ENCODE results near the gene HOMER1. TPM values are rescaled to one million over a fixed set of nuclear protein-coding genes. Genes with fewer than 3 reads are reported as not detected.

The HOMER1 gene
- total RNA-seq, 1 experiment from 2014 or later: 12.5 TPM

- intact Hi-C loops (cut with micrococcal nuclease; ENCODE audit: unreplicated experiment): no loop called here
- Histone ChIP-seq H3F3A (ENCODE audit: insufficient read depth, low read depth) (no peaks in the 10 kb centered on the region), H3K27ac (no peak overlapping the region), H3K27me3 (ENCODE audit: insufficient read depth, low read depth) (no peaks in the 10 kb centered on the region), H3K9me2 (ENCODE audit: insufficient read depth) (no peaks in the 10 kb centered on the region), H4K20me1 (ENCODE audit: insufficient read depth) (no peaks in the 10 kb centered on the region), H3K36me3 (ENCODE audit: low read depth) (no peaks in the 10 kb centered on the region), H3K4me3 (no peak overlapping the region), H3K4me2 (no peak overlapping the region), H2AFZ (no peak overlapping the region), H3K79me2 (ENCODE audit: low read depth) (no peaks in the 10 kb centered on the region), H3K4me1 (replicated peaks; ENCODE audit: insufficient read depth) (peaks cover 10% of the 10 kb centered on the region; the same call in 1 of the 2 replicates), H3K9me3 (ENCODE audit: insufficient read depth, low read depth) (no peaks in the 10 kb centered on the region)
- ChIA-PET POLR2A (ENCODE audit: unreplicated experiment) (no interaction called here), CTCF (interaction anchor here (0.8 kb wide), 1 partner anchor 217 kb away, joined by 4 read pairs; no protein-coding TSS in a partner anchor)
- DNase-seq: no peak
- BruUV-seq (replicated peaks): no TSS peak
- TF ChIP-seq CTCF (conservative IDR thresholded peaks at IDR 0.05) (no peak), EZH2 (IDR thresholded peaks at IDR 0.05; ENCODE audit: low read depth) (no peak)
Measured at GRCh38 chr5:79349881-79350280, 164.1 kb downstream of the HOMER1 start.

- no TSS peak for BruUV-seq (replicated peaks)
- H3K36me3 ChIP-seq (ENCODE audit: low read depth): no peaks in the 10 kb centered on the region
- H4K20me1 ChIP-seq (ENCODE audit: insufficient read depth): no peaks in the 10 kb centered on the region
- intact Hi-C loops (cut with micrococcal nuclease; ENCODE audit: unreplicated experiment): no loop called here
- CTCF ChIA-PET: interaction anchor here (0.8 kb wide), 1 partner anchor 216 kb away, joined by 4 read pairs; no protein-coding TSS in a partner anchor
- no peak overlapping the region for H3K27ac ChIP-seq
- H3K79me2 ChIP-seq (ENCODE audit: low read depth): no peaks in the 10 kb centered on the region
- TF ChIP-seq EZH2 (IDR thresholded peaks at IDR 0.05; ENCODE audit: low read depth): no peak
- TF ChIP-seq CTCF (conservative IDR thresholded peaks at IDR 0.05): no peak
- POLR2A ChIA-PET (ENCODE audit: unreplicated experiment): interaction anchor here (0.7 kb wide), 1 partner anchor 1100 kb away, joined by 3 read pairs; no protein-coding TSS in a partner anchor
- H3K4me3 ChIP-seq: no peak overlapping the region
- H3K4me1 ChIP-seq (replicated peaks; ENCODE audit: insufficient read depth): peaks cover 10% of the 10 kb centered on the region; the same call in 1 of the 2 replicates
- DNase-seq: no peak
- H3K27me3 ChIP-seq (ENCODE audit: insufficient read depth, low read depth): no peaks in the 10 kb centered on the region
- no peaks in the 10 kb centered on the region for H3K9me3 ChIP-seq (ENCODE audit: insufficient read depth, low read depth)
- H3F3A ChIP-seq (ENCODE audit: insufficient read depth, low read depth): no peaks in the 10 kb centered on the region
- H3K4me2 ChIP-seq: no peak overlapping the region
- H3K9me2 ChIP-seq (ENCODE audit: insufficient read depth): no peaks in the 10 kb centered on the region
- no peak overlapping the region for H2AFZ ChIP-seq
Measured at GRCh38 chr5:79349047-79349446, 164.9 kb downstream of the HOMER1 start.

GRCh38 chr5:79346420-79346824 is 167.5 kb downstream of the HOMER1 start:
- Histone ChIP-seq H3K9me2 (ENCODE audit: insufficient read depth) (no peaks in the 10 kb centered on the region), H3K4me2 (no peak overlapping the region), H3K79me2 (ENCODE audit: low read depth) (no peaks in the 10 kb centered on the region), H4K20me1 (ENCODE audit: insufficient read depth) (no peaks in the 10 kb centered on the region), H3F3A (ENCODE audit: insufficient read depth, low read depth) (no peaks in the 10 kb centered on the region), H2AFZ (no peak overlapping the region), H3K9me3 (ENCODE audit: insufficient read depth, low read depth) (no peaks in the 10 kb centered on the region), H3K4me3 (no peak overlapping the region), H3K4me1 (replicated peaks; ENCODE audit: insufficient read depth) (peaks cover 10% of the 10 kb centered on the region; the same call in 1 of the 2 replicates), H3K27ac (peak overlapping the region; percentile 30; the same call in 1 of the 2 replicates), H3K36me3 (ENCODE audit: low read depth) (no peaks in the 10 kb centered on the region), H3K27me3 (ENCODE audit: insufficient read depth, low read depth) (no peaks in the 10 kb centered on the region)
- CTCF ChIA-PET: no interaction called here
- no peak for TF ChIP-seq EZH2 (IDR thresholded peaks at IDR 0.05; ENCODE audit: low read depth)
- no peak for TF ChIP-seq CTCF (conservative IDR thresholded peaks at IDR 0.05)
- no TSS peak for BruUV-seq (replicated peaks)
- POLR2A ChIA-PET (ENCODE audit: unreplicated experiment): no interaction called here
- intact Hi-C loops (cut with micrococcal nuclease; ENCODE audit: unreplicated experiment): no loop called here
- DNase-seq: peak; percentile 11 to 67
